Endothelial cell of umbilical vein (primary cell): ENCODE results near the gene MBOAT1. TPM values are rescaled to one million over a fixed set of nuclear protein-coding genes. Genes with fewer than 3 reads are reported as not detected.

Experiments used
- BruUV-seq: library from RNA; stranded (reverse); fragments of 400-500 nt; replicated peaks from 2 replicates; lab custom pipeline; 2021; lab: Mats Ljungman, UMichigan
- CTCF ChIA-PET: fragments of 300-600, 350-600 bp; sonication (Branson Sonifier 250); formaldehyde crosslinking; loops from one replicate; lab custom pipeline; 2021; ENCODE audit warnings: antibody characterized with exemption, inconsistent platforms; lab: Charles Lee
- POLR2A ChIA-PET: fragments of 300-600, 350-600 bp; sonication (Branson Sonifier 250); formaldehyde crosslinking; loops from one replicate; lab custom pipeline; 2021; ENCODE audit warnings: antibody characterized with exemption, inconsistent platforms; lab: Charles Lee
- DNase-seq: peaks from one replicate; pipeline ENCODE4 v3.0.0-alpha.2; 2011; ENCODE audit warnings: low read depth, low spot score
- FAIRE-seq: peaks from 2 replicates; lab custom pipeline; 2011; peaks lifted over from hg19 to GRCh38; lab: Jason Lieb, UNC
- H2AFZ ChIP-seq: 2 replicates; pipeline ENCODE4 v1.6.0; 2012; ENCODE audit warnings: low read depth, low read length, control low read depth, inconsistent platforms
- H3K27ac ChIP-seq: 2 replicates; pipeline ENCODE4 v1.5.1; 2011; ENCODE audit warnings: low read depth, mild to moderate bottlenecking, control low read depth, low read length, moderate library complexity; ENCODE audit not compliant: insufficient read depth
- H3K27me3 ChIP-seq, 2 experiments: 2 replicates each; pipeline versions ENCODE4 v1.6.0 to v1.6.1; 2011; ENCODE audit warnings: low read length in 2 of 2, mixed read lengths in 1 of 2; ENCODE audit not compliant: control insufficient read depth in 2 of 2, insufficient read depth in 2 of 2
- H3K36me3 ChIP-seq, 2 experiments: 2 replicates in 1 of 2; 3 replicates in 1 of 2; pipeline ENCODE4 v1.5.1; 2011; ENCODE audit warnings: low read length in 2 of 2, mild to moderate bottlenecking in 1 of 2, moderate library complexity in 1 of 2; ENCODE audit not compliant: control insufficient read depth in 2 of 2, insufficient read depth in 2 of 2; ENCODE audit errors: extremely low read depth in 1 of 2
- H3K4me1 ChIP-seq: 3 replicates; pipeline ENCODE4 v1.5.1; 2011; ENCODE audit warnings: mild to moderate bottlenecking, low read length; ENCODE audit not compliant: control insufficient read depth, insufficient read depth; ENCODE audit errors: extremely low read depth
- H3K4me2 ChIP-seq: 2 replicates; pipeline ENCODE4 v1.6.1; 2011; ENCODE audit warnings: low read length, control low read depth, mixed read lengths; ENCODE audit not compliant: insufficient read depth
- H3K4me3 ChIP-seq, 3 experiments: fragments of 200-600 bp in 1 of 3; sonication (generic), shearing (Covaris generic) in 1 of 3; replicated peaks in 1 of 3; 2 replicates each; pipeline ENCODE4 v1.5.1; 2011 to 2016; ENCODE audit warnings: control low read depth in 3 of 3, low read length in 3 of 3, mild to moderate bottlenecking in 2 of 3, inconsistent platforms in 1 of 3, low read depth in 1 of 3, moderate library complexity in 1 of 3; ENCODE audit not compliant: insufficient read depth in 1 of 3
- H3K79me2 ChIP-seq: 2 replicates; pipeline ENCODE4 v1.6.0; 2012; ENCODE audit warnings: low read length, inconsistent platforms; ENCODE audit not compliant: control insufficient read depth, insufficient read depth
- H3K9ac ChIP-seq: replicated peaks from 2 replicates; pipeline ENCODE3; 2011; ENCODE audit warnings: low read length, control low read depth; ENCODE audit not compliant: insufficient read depth; ENCODE audit errors: extremely low read depth
- H3K9me1 ChIP-seq: replicated peaks from 3 replicates; pipeline ENCODE4 v1.6.0; 2011; ENCODE audit warnings: mild to moderate bottlenecking, low read length; ENCODE audit not compliant: control insufficient read depth, insufficient read depth; ENCODE audit errors: extremely low read depth
- H3K9me3 ChIP-seq: replicated peaks from 2 replicates; pipeline ENCODE4 v1.5.1; 2012; ENCODE audit warnings: low read length, inconsistent platforms; ENCODE audit not compliant: control insufficient read depth, insufficient read depth
- H4K20me1 ChIP-seq: replicated peaks from 2 replicates; pipeline ENCODE3; 2011; ENCODE audit warnings: mild to moderate bottlenecking, low read length; ENCODE audit not compliant: control insufficient read depth, insufficient read depth; ENCODE audit errors: extremely low read depth
- EZH2 ChIP-seq: IDR thresholded peaks from 2 replicates; pipeline ENCODE4 v1.6.1; 2012; ENCODE audit warnings: borderline replicate concordance, low read depth, mild to moderate bottlenecking, moderate library complexity, low read length, inconsistent platforms; ENCODE audit not compliant: severe bottlenecking
- FOS ChIP-seq: IDR thresholded peaks from 2 replicates; pipeline ENCODE4 v1.6.1; 2011; ENCODE audit warnings: mild to moderate bottlenecking, low read length, moderate library complexity, borderline replicate concordance; ENCODE audit not compliant: insufficient read depth
- GATA2 ChIP-seq: IDR thresholded peaks from 2 replicates; pipeline ENCODE4 v1.7.0; 2011; ENCODE audit warnings: low read depth, mild to moderate bottlenecking, moderate library complexity, mixed read lengths, low read length; ENCODE audit not compliant: insufficient read length, insufficient read depth
- JUN ChIP-seq: IDR thresholded peaks from 2 replicates; pipeline ENCODE4 v1.6.1; 2011; ENCODE audit warnings: borderline replicate concordance, low read depth; ENCODE audit not compliant: insufficient read length, insufficient read depth
- MYC ChIP-seq: IDR thresholded peaks from one replicate; pipeline ENCODE4 v1.6.1; 2011; ENCODE audit warnings: mild to moderate bottlenecking, low read depth, low read length
- POLR2A ChIP-seq: IDR thresholded peaks from 2 replicates; pipeline ENCODE4 v1.6.1; 2012; ENCODE audit warnings: low read depth, mild to moderate bottlenecking, control low read depth, low read length
- POLR2AphosphoS5 ChIP-seq: IDR thresholded peaks from 2 replicates; pipeline ENCODE4 v1.6.1; 2012; ENCODE audit warnings: low read depth, mild to moderate bottlenecking, control low read depth, low read length, moderate library complexity; ENCODE audit not compliant: insufficient read depth
- dilution Hi-C: fragments of 300-500 bp; cut with MboI; formaldehyde crosslinking; loops from one replicate; pipeline ENCODE4 v1.15.0; 2019; ENCODE audit warnings: low sequenced_read_pairs; ENCODE audit not compliant: extremely low pct_ligation_motif_present
- intact Hi-C: fragments of 100-400 bp; cut with micrococcal nuclease; formaldehyde crosslinking; loops from one replicate; pipeline ENCODE4 v1.10.0; 2022
- polyA plus RNA-seq, 4 experiments: library from polyadenylated mRNA; depleted of rRNA in 3 of 4; stranded (reverse) in 3 of 4; unstranded in 1 of 4; fragments of >200 nt; gene quantifications; 2 replicates each; pipeline versions ENCODE4 v1.2.1 to v1.2.3, GENCODE V29; 2011 to 2012; ENCODE audit warnings: missing spikeins in 1 of 4
- total RNA-seq: library from RNA; stranded (reverse); gene quantifications from 2 replicates; pipeline ENCODE4 v1.2.3, GENCODE V29; 2021
- TF ChIP-seq, protein P1 (sequence below): IDR thresholded peaks from 2 replicates; pipeline ENCODE4 v1.6.1; 2011; ENCODE audit not compliant: insufficient read depth, insufficient read length
- TF ChIP-seq, protein P2 (sequence below), 2 donors: IDR thresholded peaks; 1 replicate in 1 of 2; 2 replicates in 1 of 2; pipeline ENCODE4 v1.5.1; 2011; ENCODE audit warnings: low read length in 2 of 2, mild to moderate bottlenecking in 2 of 2, moderate library complexity in 2 of 2, control low read depth in 1 of 2, inconsistent platforms in 1 of 2, low read depth in 1 of 2; ENCODE audit not compliant: insufficient read depth in 1 of 2; ENCODE audit errors: extremely low read depth in 1 of 2

The MBOAT1 gene
- total and polyA plus RNA-seq, 2 donors (not counting 3 experiments of a cell fraction or from before 2014, with no cell fraction given): 2.1 to 5.4 TPM

DNA sequence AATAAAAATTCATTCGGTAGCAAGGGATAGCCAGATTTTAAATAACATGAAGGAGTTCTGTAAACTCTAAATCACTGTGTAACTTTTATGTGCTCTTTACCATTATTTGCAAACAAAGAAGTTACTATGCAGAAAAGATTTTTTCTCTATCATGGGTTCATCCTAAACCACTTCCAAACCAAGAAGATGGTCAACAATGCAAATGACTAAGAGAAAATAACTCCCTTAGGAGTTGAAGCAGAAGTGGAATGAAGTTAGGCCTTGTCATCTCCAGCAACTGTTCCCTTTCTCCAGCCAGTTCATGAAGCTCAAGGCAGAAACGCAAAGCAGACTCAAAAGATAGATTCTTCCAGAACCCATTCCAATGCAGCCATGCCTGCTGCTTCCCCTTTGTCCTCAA is 66.0 kb downstream of the MBOAT1 start:
- Histone ChIP-seq H3K36me3 (no peaks in the 10 kb centered on the region), H2AFZ (no peak overlapping the region), H3K9ac (no peak overlapping the region), H3K9me1 (no peaks in the 10 kb centered on the region), H3K4me1 (no peaks in the 10 kb centered on the region), H3K4me3 (no peak overlapping the region), H3K4me2 (no peak overlapping the region), H3K9me3 (no peaks in the 10 kb centered on the region), H3K79me2 (no peaks in the 10 kb centered on the region), H3K27ac (no peak overlapping the region), H4K20me1 (no peaks in the 10 kb centered on the region), H3K27me3 (no peaks in the 10 kb centered on the region)
- TF ChIP-seq EZH2: no peak
- no peak for TF ChIP-seq GATA2
- TF ChIP-seq POLR2AphosphoS5: no peak
- TF ChIP-seq JUN: no peak
- no peak for TF ChIP-seq FOS
- no peak for TF ChIP-seq POLR2A
- TF ChIP-seq, protein P1, sequence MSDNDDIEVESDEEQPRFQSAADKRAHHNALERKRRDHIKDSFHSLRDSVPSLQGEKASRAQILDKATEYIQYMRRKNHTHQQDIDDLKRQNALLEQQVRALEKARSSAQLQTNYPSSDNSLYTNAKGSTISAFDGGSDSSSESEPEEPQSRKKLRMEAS: no peak
- TF ChIP-seq MYC: no peak
- TF ChIP-seq, protein P2, sequence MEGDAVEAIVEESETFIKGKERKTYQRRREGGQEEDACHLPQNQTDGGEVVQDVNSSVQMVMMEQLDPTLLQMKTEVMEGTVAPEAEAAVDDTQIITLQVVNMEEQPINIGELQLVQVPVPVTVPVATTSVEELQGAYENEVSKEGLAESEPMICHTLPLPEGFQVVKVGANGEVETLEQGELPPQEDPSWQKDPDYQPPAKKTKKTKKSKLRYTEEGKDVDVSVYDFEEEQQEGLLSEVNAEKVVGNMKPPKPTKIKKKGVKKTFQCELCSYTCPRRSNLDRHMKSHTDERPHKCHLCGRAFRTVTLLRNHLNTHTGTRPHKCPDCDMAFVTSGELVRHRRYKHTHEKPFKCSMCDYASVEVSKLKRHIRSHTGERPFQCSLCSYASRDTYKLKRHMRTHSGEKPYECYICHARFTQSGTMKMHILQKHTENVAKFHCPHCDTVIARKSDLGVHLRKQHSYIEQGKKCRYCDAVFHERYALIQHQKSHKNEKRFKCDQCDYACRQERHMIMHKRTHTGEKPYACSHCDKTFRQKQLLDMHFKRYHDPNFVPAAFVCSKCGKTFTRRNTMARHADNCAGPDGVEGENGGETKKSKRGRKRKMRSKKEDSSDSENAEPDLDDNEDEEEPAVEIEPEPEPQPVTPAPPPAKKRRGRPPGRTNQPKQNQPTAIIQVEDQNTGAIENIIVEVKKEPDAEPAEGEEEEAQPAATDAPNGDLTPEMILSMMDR (IDR thresholded peaks at IDR 0.05; ENCODE audit: extremely low read depth in 1 of 2, insufficient read depth in 1 of 2, low read depth in 1 of 2, low read length in 2 of 2): no peak
- DNase-seq (no peak), FAIRE-seq (no peak)
- ChIA-PET CTCF (interaction anchor here (1.2 kb wide), 1 partner anchor 20 kb away, joined by 3 read pairs; no protein-coding TSS in a partner anchor), POLR2A (no interaction called here)
- dilution Hi-C loops (no loop called here), intact Hi-C loops (no loop called here)
- BruUV-seq: no TSS peak
